ENCODE data around the gene FLOT1. TPM values are rescaled to one million over a fixed set of nuclear protein-coding genes. Genes with fewer than 3 reads are reported as not detected.
"Not testable (repeated sequence)": the region's sequence is repeated elsewhere in the genome, so short reads cannot be mapped to it uniquely, and the experiment has no call there.

FLOT1 gene
- total RNA-seq, 4 donors from 2014 or later, result 115 to 214 (median 166) TPM

DNA sequence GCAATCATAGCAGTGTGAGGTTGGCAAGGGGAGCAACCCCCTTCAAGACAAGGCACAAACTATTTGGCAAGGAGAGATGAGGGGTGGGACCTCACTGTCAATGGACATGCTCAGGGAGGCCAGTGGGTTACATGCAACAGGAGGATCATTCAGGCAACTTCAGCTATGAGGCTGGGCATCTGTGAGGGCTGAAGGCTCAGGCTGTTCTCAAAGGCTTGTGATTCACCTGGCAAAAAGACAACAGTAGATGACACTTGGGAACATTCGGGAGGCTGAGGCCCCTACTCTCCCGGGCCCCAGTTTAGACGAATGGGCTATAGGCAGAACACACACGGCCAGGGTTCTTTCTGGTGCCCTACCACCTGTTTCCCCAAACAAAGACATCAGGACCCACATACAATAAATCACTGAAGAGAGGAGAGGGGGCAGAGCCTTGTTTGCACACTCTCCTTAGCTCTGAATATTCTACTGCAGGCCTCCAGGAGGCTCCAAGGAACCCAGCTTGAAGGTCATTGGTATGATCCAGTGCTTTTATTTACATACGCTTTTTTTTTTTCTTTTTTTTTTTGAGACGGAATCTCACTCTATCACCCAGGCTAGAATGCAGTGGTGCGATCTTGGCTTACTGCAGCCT is 14.4 kb downstream of the FLOT1 start:
- H3K4me3 ChIP-seq, result no peak overlapping the region
- H3K27me3 ChIP-seq, result no peaks in the 10 kb centered on the region
- peaks cover 27 to 68% (median 48%) of the 10 kb centered on the region in 4 donors for H3K4me1 ChIP-seq
- peak overlapping the region; percentile 1 to 98 (median 34) for H3K27ac ChIP-seq (replicated peaks in 1 of 4)
- TF ChIP-seq POLR2AphosphoS5 (IDR thresholded peaks at IDR 0.05), result no peak
- TF ChIP-seq POLR2A (IDR thresholded peaks at IDR 0.05; ENCODE audit: low read depth), result no peak
- no peak for TF ChIP-seq EP300 (IDR thresholded peaks at IDR 0.05)
- TF ChIP-seq, protein P1, sequence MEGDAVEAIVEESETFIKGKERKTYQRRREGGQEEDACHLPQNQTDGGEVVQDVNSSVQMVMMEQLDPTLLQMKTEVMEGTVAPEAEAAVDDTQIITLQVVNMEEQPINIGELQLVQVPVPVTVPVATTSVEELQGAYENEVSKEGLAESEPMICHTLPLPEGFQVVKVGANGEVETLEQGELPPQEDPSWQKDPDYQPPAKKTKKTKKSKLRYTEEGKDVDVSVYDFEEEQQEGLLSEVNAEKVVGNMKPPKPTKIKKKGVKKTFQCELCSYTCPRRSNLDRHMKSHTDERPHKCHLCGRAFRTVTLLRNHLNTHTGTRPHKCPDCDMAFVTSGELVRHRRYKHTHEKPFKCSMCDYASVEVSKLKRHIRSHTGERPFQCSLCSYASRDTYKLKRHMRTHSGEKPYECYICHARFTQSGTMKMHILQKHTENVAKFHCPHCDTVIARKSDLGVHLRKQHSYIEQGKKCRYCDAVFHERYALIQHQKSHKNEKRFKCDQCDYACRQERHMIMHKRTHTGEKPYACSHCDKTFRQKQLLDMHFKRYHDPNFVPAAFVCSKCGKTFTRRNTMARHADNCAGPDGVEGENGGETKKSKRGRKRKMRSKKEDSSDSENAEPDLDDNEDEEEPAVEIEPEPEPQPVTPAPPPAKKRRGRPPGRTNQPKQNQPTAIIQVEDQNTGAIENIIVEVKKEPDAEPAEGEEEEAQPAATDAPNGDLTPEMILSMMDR (IDR thresholded peaks at IDR 0.05), result no peak
- H3K9me3 ChIP-seq, result no peaks in the 10 kb centered on the region
- intact Hi-C loops (cut with DNase I), result no loop called here
- 62% methylated on average over 7 of the region's 7 CpGs for WGBS
- DNase-seq (ENCODE audit: extremely low spot score), result no peak
- H3K36me3 ChIP-seq, result peaks cover 35 to 97% (median 93%) of the 10 kb centered on the region in 4 donors

DNA sequence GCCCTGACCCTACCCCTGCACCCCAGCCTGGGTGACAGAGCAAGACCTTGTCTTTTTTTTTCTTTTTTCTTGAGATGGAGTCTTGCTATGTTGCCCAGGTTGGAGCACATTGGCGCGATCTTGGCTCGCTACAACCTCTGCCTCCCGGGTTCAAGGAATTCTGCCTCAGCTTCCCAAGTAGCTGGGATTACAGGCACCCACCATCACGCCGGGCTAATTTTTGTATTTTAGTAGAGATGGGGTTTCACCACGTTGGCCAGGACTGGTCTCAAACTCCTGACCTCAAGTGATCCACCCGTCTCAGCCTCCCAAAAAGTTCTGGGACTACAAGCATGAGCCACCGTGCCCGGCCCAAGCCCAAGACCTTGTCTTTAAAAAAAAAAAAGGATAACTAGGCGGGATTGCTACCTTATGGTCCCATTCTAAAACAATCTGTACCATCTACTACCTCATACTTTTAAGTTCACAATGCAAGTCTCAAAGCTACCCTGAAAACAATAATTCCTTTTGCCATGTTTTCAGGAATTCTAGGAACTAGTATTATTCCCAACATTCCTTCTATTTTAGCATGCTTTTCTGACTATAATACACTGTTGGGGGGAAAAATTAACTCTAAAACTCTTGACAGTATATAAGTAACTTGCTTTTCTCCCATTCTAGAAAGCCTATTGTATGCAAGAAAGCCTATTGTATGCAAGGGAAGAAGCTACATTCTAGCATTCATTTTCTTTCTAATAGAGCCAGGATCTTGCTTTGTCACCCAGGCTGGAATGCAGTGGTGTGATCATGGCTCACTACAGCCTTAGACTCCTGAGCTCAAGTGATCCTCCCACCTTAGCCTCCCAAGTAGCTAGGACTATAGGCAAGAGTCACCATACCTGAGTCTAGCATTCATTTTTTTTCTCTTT is 15.7 kb downstream of the FLOT1 start:
- Histone ChIP-seq H3K27me3 (no peaks in the 10 kb centered on the region), H3K4me1 (peaks cover 40 to 81% (median 60%) of the 10 kb centered on the region in 4 donors), H3K9me3 (no peaks in the 10 kb centered on the region), H3K36me3 (peaks cover 32 to 96% (median 87%) of the 10 kb centered on the region in 4 donors), H3K27ac (replicated peaks in 1 of 4) (peak overlapping the region in 2 of 4 donors; percentile 33 to 98), H3K4me3 (no peak overlapping the region)
- 84% methylated on average over 11 of the region's 11 CpGs for WGBS
- TF ChIP-seq POLR2AphosphoS5 (IDR thresholded peaks at IDR 0.05) (no peak), EP300 (IDR thresholded peaks at IDR 0.05) (no peak), POLR2A (IDR thresholded peaks at IDR 0.05; ENCODE audit: low read depth) (no peak)
- intact Hi-C loops (cut with DNase I), result no loop called here
- DNase-seq (ENCODE audit: extremely low spot score), result no peak

DNA sequence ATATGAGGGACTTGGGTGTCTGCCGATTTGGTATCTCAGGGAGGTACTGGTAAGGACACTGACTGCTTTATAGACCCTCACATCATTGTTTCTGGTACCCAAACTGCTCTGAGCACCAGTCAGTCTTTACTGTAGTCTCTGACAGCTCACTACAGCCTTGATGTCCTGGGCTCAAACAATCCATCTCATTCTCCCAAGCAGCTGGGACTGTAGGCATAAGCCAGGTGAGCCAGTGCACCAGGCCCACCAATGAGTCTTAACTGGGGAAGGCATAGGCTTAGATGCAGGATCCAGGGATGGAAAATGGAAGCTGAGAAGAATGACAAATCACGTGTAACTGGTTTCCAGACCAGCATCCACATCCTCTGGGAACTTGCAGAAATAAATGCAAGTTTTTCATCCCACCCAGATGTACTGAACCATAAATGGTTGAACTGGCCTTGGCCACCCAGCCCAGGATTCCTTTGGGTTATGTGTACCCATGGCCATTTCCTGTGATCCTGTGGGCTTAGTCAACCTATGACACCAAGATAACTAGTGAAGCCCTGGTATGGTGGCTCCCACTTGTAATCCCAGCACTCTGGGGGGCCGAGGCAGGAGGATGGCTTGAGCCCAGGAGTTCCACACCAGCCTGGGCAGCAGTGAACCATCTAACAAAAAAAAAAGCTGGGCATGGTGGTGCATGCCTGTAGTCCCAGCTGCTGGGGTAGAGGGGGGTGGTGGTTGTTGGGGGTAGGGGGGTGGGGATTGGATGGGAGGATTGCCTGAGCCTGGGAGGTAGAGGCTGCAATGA is 16.6 kb downstream of the FLOT1 start:
- H3K27me3 ChIP-seq, result no peaks in the 10 kb centered on the region
- H3K36me3 ChIP-seq, result peaks cover 32 to 89% (median 83%) of the 10 kb centered on the region in 4 donors
- 64% methylated on average over 3 of the region's 3 CpGs for WGBS
- peak overlapping the region in 3 of 4 donors; percentile 33 to 98 (median 44) for H3K27ac ChIP-seq (replicated peaks in 1 of 4)
- H3K4me1 ChIP-seq, result peaks cover 39 to 76% (median 58%) of the 10 kb centered on the region in 4 donors
- no peaks in the 10 kb centered on the region for H3K9me3 ChIP-seq
- no peak overlapping the region for H3K4me3 ChIP-seq
- DNase-seq (ENCODE audit: extremely low spot score), result no peak
- no peak for TF ChIP-seq EP300 (IDR thresholded peaks at IDR 0.05)
- TF ChIP-seq, protein P1 (IDR thresholded peaks at IDR 0.05), result no peak
- TF ChIP-seq POLR2A (IDR thresholded peaks at IDR 0.05; ENCODE audit: low read depth), result no peak
- TF ChIP-seq POLR2AphosphoS5 (IDR thresholded peaks at IDR 0.05), result no peak
- intact Hi-C loops (cut with DNase I), result no loop called here

DNA sequence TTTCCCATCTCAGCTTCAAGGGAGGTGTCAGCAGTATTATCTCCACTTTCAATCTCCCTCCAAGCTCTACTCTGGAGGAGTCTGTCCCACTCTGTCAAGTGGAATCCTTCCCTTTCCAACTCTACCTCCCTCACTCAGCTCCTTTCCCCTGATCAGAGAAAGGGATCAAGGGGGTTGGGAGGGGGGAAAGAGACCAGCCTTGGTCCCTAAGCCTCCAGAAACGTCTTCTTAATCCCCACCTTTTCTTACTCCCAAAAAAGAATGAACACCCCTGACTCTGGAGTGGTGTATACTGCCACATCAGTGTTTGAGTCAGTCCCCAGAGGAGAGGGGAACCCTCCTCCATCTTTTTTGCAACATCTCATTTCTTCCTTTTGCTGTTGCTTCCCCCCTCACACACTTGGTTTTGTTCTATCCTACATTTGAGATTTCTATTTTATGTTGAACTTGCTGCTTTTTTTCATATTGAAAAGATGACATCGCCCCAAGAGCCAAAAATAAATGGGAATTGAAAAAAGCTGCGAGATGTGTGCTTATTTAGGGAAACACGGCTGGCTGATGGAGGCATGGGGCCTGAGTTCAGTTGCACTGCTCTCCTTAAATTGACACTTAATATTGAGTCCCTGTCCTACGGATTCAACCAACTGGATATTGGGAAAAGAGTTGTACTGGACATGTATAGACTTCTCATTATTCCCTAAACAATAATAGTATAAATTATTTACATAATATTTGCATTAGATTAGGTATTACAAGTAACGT is 17.4 kb downstream of the FLOT1 start:
- no peak for DNase-seq (ENCODE audit: extremely low spot score)
- H3K4me1 ChIP-seq, result peaks cover 32 to 68% (median 50%) of the 10 kb centered on the region in 4 donors
- H3K27me3 ChIP-seq, result no peaks in the 10 kb centered on the region
- H3K36me3 ChIP-seq, result peaks cover 32 to 80% (median 75%) of the 10 kb centered on the region in 4 donors
- H3K4me3 ChIP-seq, result no peak overlapping the region
- no peaks in the 10 kb centered on the region for H3K9me3 ChIP-seq
- peak overlapping the region in 2 of 4 donors; percentile 44 to 98 for H3K27ac ChIP-seq (replicated peaks in 1 of 4)
- TF ChIP-seq EP300 (IDR thresholded peaks at IDR 0.05) (no peak), POLR2AphosphoS5 (IDR thresholded peaks at IDR 0.05) (no peak), POLR2A (IDR thresholded peaks at IDR 0.05; ENCODE audit: low read depth) (no peak)
- TF ChIP-seq, protein P1 (IDR thresholded peaks at IDR 0.05), result no peak
- intact Hi-C loops (cut with DNase I), result no loop called here
- 25% methylated on average over 6 of the region's 6 CpGs for WGBS

DNA sequence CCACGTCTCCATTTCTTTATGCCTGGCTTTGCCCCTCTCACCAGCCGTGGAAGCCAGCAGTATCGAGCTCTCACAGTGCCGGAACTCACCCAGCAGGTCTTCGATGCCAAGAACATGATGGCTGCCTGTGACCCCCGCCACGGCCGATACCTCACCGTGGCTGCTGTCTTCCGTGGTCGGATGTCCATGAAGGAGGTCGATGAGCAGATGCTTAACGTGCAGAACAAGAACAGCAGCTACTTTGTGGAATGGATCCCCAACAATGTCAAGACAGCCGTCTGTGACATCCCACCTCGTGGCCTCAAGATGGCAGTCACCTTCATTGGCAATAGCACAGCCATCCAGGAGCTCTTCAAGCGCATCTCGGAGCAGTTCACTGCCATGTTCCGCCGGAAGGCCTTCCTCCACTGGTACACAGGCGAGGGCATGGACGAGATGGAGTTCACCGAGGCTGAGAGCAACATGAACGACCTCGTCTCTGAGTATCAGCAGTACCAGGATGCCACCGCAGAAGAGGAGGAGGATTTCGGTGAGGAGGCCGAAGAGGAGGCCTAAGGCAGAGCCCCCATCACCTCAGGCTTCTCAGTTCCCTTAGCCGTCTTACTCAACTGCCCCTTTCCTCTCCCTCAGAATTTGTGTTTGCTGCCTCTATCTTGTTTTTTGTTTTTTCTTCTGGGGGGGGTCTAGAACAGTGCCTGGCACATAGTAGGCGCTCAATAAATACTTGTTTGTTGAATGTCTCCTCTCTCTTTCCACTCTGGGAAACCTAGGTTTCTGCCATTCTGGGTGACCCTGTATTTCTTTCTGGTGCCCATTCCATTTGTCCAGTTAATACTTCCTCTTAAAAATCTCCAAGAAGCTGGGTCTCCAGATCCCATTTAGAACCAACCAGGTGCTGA is 18.4 kb downstream of the FLOT1 start:
- WGBS, result 56% methylated on average over 19 of the region's 29 CpGs
- H3K27me3 ChIP-seq; intact Hi-C loops (cut with DNase I); H3K4me3 ChIP-seq; DNase-seq (ENCODE audit: extremely low spot score); H3K9me3 ChIP-seq: not testable (repeated sequence)
- H3K36me3 ChIP-seq, result peaks cover 23 to 70% (median 65%) of the 10 kb centered on the region in 4 donors
- H3K27ac ChIP-seq (replicated peaks in 1 of 4), result peak overlapping the region in 2 of 4 donors; percentile 96 to 98
- peaks cover 36 to 76% (median 57%) of the 10 kb centered on the region in 4 donors for H3K4me1 ChIP-seq

DNA sequence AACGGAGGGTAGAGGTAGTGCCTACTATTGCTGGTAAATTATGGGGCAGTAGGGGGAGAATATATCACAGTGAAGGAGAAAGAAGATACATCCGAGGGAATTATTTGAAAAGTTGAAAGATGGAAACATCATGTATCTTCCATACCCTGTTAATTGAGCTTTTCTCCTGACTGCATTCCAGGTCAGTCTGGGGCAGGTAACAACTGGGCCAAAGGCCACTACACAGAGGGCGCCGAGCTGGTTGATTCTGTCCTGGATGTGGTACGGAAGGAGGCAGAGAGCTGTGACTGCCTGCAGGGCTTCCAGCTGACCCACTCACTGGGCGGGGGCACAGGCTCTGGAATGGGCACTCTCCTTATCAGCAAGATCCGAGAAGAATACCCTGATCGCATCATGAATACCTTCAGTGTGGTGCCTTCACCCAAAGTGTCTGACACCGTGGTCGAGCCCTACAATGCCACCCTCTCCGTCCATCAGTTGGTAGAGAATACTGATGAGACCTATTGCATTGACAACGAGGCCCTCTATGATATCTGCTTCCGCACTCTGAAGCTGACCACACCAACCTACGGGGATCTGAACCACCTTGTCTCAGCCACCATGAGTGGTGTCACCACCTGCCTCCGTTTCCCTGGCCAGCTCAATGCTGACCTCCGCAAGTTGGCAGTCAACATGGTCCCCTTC is 19.2 kb downstream of the FLOT1 start:
- Histone ChIP-seq H3K27ac (replicated peaks in 1 of 4) (peak overlapping the region in 2 of 4 donors; percentile 96 to 98), H3K4me1 (peaks cover 41 to 81% (median 62%) of the 10 kb centered on the region in 4 donors), H3K36me3 (peaks cover 15 to 62% (median 57%) of the 10 kb centered on the region in 4 donors)
- DNase-seq (ENCODE audit: extremely low spot score); H3K9me3 ChIP-seq; intact Hi-C loops (cut with DNase I); H3K4me3 ChIP-seq; H3K27me3 ChIP-seq: not testable (repeated sequence)
- WGBS, result 59% methylated on average over 10 of the region's 16 CpGs

Measured in esophagus muscularis mucosa (tissue), 4 donors.